Esophagus (tissue), 2 donors: Measurements from ENCODE around the gene RCAN1. TPM values are rescaled to one million over a fixed set of nuclear protein-coding genes. Genes with fewer than 3 reads are reported as not detected.
"Not testable (repeated sequence)": the region's sequence is repeated elsewhere in the genome, so short reads cannot be mapped to it uniquely, and the experiment has no call there.

Experiments
- H3K27ac ChIP-seq, 2 donors: one replicate each; pipeline ENCODE4 v1.5.1; 2013; ENCODE audit warnings: low read depth in 2 of 2, mild to moderate bottlenecking in 2 of 2, inconsistent platforms in 1 of 2, low read length in 1 of 2, moderate library complexity in 1 of 2
- H3K27me3 ChIP-seq, 2 donors: one replicate each; pipeline ENCODE4 v1.6.1; 2013; ENCODE audit warnings: low read length in 2 of 2, control low read depth in 1 of 2, mild to moderate bottlenecking in 1 of 2; ENCODE audit not compliant: insufficient read depth in 2 of 2, control insufficient read depth in 1 of 2
- H3K36me3 ChIP-seq, 2 donors: one replicate each; pipeline ENCODE4 v1.6.1; 2013; ENCODE audit warnings: low read length in 1 of 2; ENCODE audit not compliant: control insufficient read depth in 2 of 2, insufficient read depth in 2 of 2
- H3K4me1 ChIP-seq, 2 donors: one replicate each; pipeline ENCODE4 v1.6.1; 2013; ENCODE audit warnings: low read length in 1 of 2; ENCODE audit not compliant: control insufficient read depth in 2 of 2, insufficient read depth in 2 of 2
- H3K4me3 ChIP-seq, 2 donors: one replicate each; pipeline ENCODE4 v1.5.1; 2013; ENCODE audit warnings: low read length in 2 of 2, mild to moderate bottlenecking in 2 of 2, low read depth in 1 of 2, moderate library complexity in 1 of 2
- H3K9me3 ChIP-seq, 2 donors: one replicate each; pipeline ENCODE4 v1.6.1; 2013; ENCODE audit warnings: mild to moderate bottlenecking in 2 of 2, low read depth in 1 of 2, low read length in 1 of 2, moderate library complexity in 1 of 2; ENCODE audit not compliant: control insufficient read depth in 2 of 2, insufficient read depth in 1 of 2
- WGBS, 2 donors: extraction: QIAGEN DNeasy Blood & Tissue Kit; methylation state at CpG; one replicate each; pipeline ENCODE4 v1.1.7; 2013; 5-methylcytosine and 5-hydroxymethylcytosine counted together
- polyA plus RNA-seq, 2 donors: library from polyadenylated mRNA; stranded (reverse); fragments of 200-250 nt; gene quantifications; one replicate each; pipeline ENCODE4 v1.2.3, GENCODE V29; 2013
- donor health status: healthy with polysubstance abuse.
- donor health status: Bipolar disorder and iron deficiency.

Gene RCAN1
- polyA plus RNA-seq, 2 donors, result 6.4 to 9.9 TPM

GRCh38 chr21:34612557-34612956 lies 2.4 kb downstream of the RCAN1 start:
- Histone ChIP-seq H3K27me3 (no peaks in the 10 kb centered on the region), H3K4me3 (no peak overlapping the region), H3K36me3 (no peaks in the 10 kb centered on the region), H3K4me1 (peaks cover 3 to 5% of the 10 kb centered on the region in 2 donors), H3K27ac (no peak overlapping the region), H3K9me3 (no peaks in the 10 kb centered on the region)
- 75 to 81% methylated on average over 2 of the region's 2 CpGs for WGBS, 2 donors

- no peaks in the 10 kb centered on the region for H3K9me3 ChIP-seq
- peaks cover 3 to 5% of the 10 kb centered on the region in 2 donors for H3K4me1 ChIP-seq
- 86 to 88% methylated on average over 3 of the region's 3 CpGs for WGBS, 2 donors
- no peak overlapping the region for H3K4me3 ChIP-seq
- H3K36me3 ChIP-seq, result no peaks in the 10 kb centered on the region
- no peak overlapping the region for H3K27ac ChIP-seq
- no peaks in the 10 kb centered on the region for H3K27me3 ChIP-seq
Measured at GRCh38 chr21:34612056-34612455, 2.9 kb downstream of the RCAN1 start.

- WGBS, 2 donors, result 94 to 95% methylated on average over 3 of the region's 3 CpGs
- H3K36me3 ChIP-seq, result no peaks in the 10 kb centered on the region
Measured at GRCh38 chr21:34611528-34611927, 3.4 kb downstream of the RCAN1 start.

GRCh38 chr21:34609933-34610549 lies 4.9 kb downstream of the RCAN1 start:
- WGBS, 2 donors, result 82 to 83% methylated on average over 9 of the region's 9 CpGs
- no peak overlapping the region for H3K4me3 ChIP-seq
- no peak overlapping the region for H3K27ac ChIP-seq
- H3K4me1 ChIP-seq, result peaks cover 3 to 5% of the 10 kb centered on the region in 2 donors
- no peaks in the 10 kb centered on the region for H3K27me3 ChIP-seq
- no peaks in the 10 kb centered on the region for H3K9me3 ChIP-seq
- no peaks in the 10 kb centered on the region for H3K36me3 ChIP-seq

More at GRCh38 chr21:34611528-34611927, 3.4 kb downstream of the RCAN1 start:
- Histone ChIP-seq H3K27me3 (no peaks in the 10 kb centered on the region), H3K27ac (no peak overlapping the region), H3K4me3 (no peak overlapping the region), H3K4me1 (peaks cover 3 to 5% of the 10 kb centered on the region in 2 donors), H3K9me3 (no peaks in the 10 kb centered on the region)

GRCh38 chr21:34609244-34609932 lies 5.5 kb downstream of the RCAN1 start:
- Histone ChIP-seq H3K4me1 (peaks cover 3 to 5% of the 10 kb centered on the region in 2 donors), H3K36me3 (no peaks in the 10 kb centered on the region), H3K9me3 (no peaks in the 10 kb centered on the region), H3K27me3 (no peaks in the 10 kb centered on the region), H3K27ac (no peak overlapping the region), H3K4me3 (no peak overlapping the region)
- 87 to 90% methylated on average over 4 of the region's 4 CpGs for WGBS, 2 donors

GRCh38 chr21:34607376-34607775 lies 7.5 kb downstream of the RCAN1 start:
- WGBS, 2 donors, result 91 to 96% methylated on average over 5 of the region's 5 CpGs
- H3K4me3 ChIP-seq, H3K9me3 ChIP-seq, H3K4me1 ChIP-seq, H3K27ac ChIP-seq, H3K36me3 ChIP-seq, H3K27me3 ChIP-seq: not testable (repeated sequence)

GRCh38 chr21:34606621-34607020 lies 8.3 kb downstream of the RCAN1 start:
- Histone ChIP-seq H3K4me3 (no peak overlapping the region), H3K9me3 (no peaks in the 10 kb centered on the region), H3K27me3 (no peaks in the 10 kb centered on the region), H3K27ac (no peak overlapping the region), H3K36me3 (no peaks in the 10 kb centered on the region), H3K4me1 (no peaks in the 10 kb centered on the region)
- 63 to 71% methylated on average over 2 of the region's 2 CpGs for WGBS, 2 donors

- no peak overlapping the region for H3K4me3 ChIP-seq
- no peak overlapping the region for H3K27ac ChIP-seq
- WGBS, 2 donors, result 87 to 90% methylated on average over 7 of the region's 7 CpGs
- H3K36me3 ChIP-seq, result no peaks in the 10 kb centered on the region
- H3K9me3 ChIP-seq, result no peaks in the 10 kb centered on the region
- no peaks in the 10 kb centered on the region for H3K4me1 ChIP-seq
- H3K27me3 ChIP-seq, result no peaks in the 10 kb centered on the region
Measured at GRCh38 chr21:34606051-34606450, 8.9 kb downstream of the RCAN1 start.

- WGBS, 2 donors, result 90% methylated on average over 5 of the region's 5 CpGs
- H3K9me3 ChIP-seq, H3K4me3 ChIP-seq, H3K4me1 ChIP-seq, H3K36me3 ChIP-seq, H3K27ac ChIP-seq, H3K27me3 ChIP-seq: not testable (repeated sequence)
Measured at GRCh38 chr21:34604956-34605355, 10.0 kb downstream of the RCAN1 start.

GRCh38 chr21:34604556-34604955 lies 10.4 kb downstream of the RCAN1 start:
- Histone ChIP-seq H3K27ac (no peak overlapping the region), H3K4me1 (no peaks in the 10 kb centered on the region), H3K4me3 (no peak overlapping the region), H3K9me3 (no peaks in the 10 kb centered on the region), H3K36me3 (no peaks in the 10 kb centered on the region), H3K27me3 (no peaks in the 10 kb centered on the region)
- 93 to 94% methylated on average over 2 of the region's 2 CpGs for WGBS, 2 donors
